Liver (tissue), 9 donors: ENCODE results near the gene NRG2. TPM values are rescaled to one million over a fixed set of nuclear protein-coding genes. Genes with fewer than 3 reads are reported as not detected.

Experiments
- DNase-seq: peaks from one replicate; pipeline ENCODE4 v3.0.0-alpha.2; 2017; ENCODE audit warnings: low spot score
- H3K27ac ChIP-seq, 2 donors: one replicate each; pipeline ENCODE4 v1.7.0; 2013; ENCODE audit warnings: inconsistent platforms in 2 of 2, low read length in 2 of 2, control low read depth in 1 of 2, low read depth in 1 of 2, mild to moderate bottlenecking in 1 of 2
- H3K27me3 ChIP-seq, 4 donors: one replicate each; pipeline versions ENCODE4 v1.6.1 to v1.7.0; 2013; ENCODE audit warnings: low read length in 3 of 4, inconsistent platforms in 1 of 4, mild to moderate bottlenecking in 1 of 4, moderate library complexity in 1 of 4; ENCODE audit not compliant: control insufficient read depth in 4 of 4, insufficient read depth in 4 of 4
- H3K36me3 ChIP-seq, 4 donors: one replicate each; pipeline versions ENCODE4 v1.6.1 to v1.7.0; 2013; ENCODE audit warnings: low read length in 3 of 4, mild to moderate bottlenecking in 3 of 4, low read depth in 1 of 4, moderate library complexity in 1 of 4; ENCODE audit not compliant: control insufficient read depth in 4 of 4, insufficient read depth in 3 of 4
- H3K4me1 ChIP-seq, 4 donors: one replicate each; pipeline versions ENCODE4 v1.6.1 to v1.7.0; 2013; ENCODE audit warnings: low read length in 3 of 4, mild to moderate bottlenecking in 3 of 4, moderate library complexity in 1 of 4; ENCODE audit not compliant: control insufficient read depth in 4 of 4, insufficient read depth in 4 of 4
- H3K4me3 ChIP-seq, 3 donors: one replicate each; pipeline versions ENCODE4 v1.6.1 to v1.7.0; 2013; ENCODE audit warnings: low read length in 3 of 3, control low read depth in 1 of 3, low read depth in 1 of 3, mild to moderate bottlenecking in 1 of 3
- H3K9ac ChIP-seq, 2 donors: one replicate each; pipeline ENCODE4 v1.7.0; 2013; ENCODE audit warnings: low read length in 2 of 2, mild to moderate bottlenecking in 2 of 2, moderate library complexity in 2 of 2, control low read depth in 1 of 2, low read depth in 1 of 2
- H3K9me3 ChIP-seq, 4 donors: one replicate each; pipeline versions ENCODE4 v1.6.1 to v1.7.0; 2013; ENCODE audit warnings: low read length in 3 of 4; ENCODE audit not compliant: control insufficient read depth in 4 of 4
- EGR1 ChIP-seq, 2 donors: IDR thresholded peaks; 2 replicates each; pipeline ENCODE4 v1.6.1; 2016 to 2018; ENCODE audit warnings: antibody characterized with exemption in 2 of 2, low read depth in 2 of 2
- FOXA1 ChIP-seq: IDR thresholded peaks from 2 replicates; pipeline ENCODE4 v1.6.1; 2016; ENCODE audit warnings: antibody characterized with exemption
- FOXA2 ChIP-seq: IDR thresholded peaks from 2 replicates; pipeline ENCODE4 v1.6.1; 2016; ENCODE audit warnings: antibody characterized with exemption
- GABPA ChIP-seq, 2 donors: IDR thresholded peaks in 1 of 2; conservative IDR thresholded peaks in 1 of 2; 2 replicates each; pipeline ENCODE4 v1.6.1; 2016; ENCODE audit warnings: antibody characterized with exemption in 2 of 2, mild to moderate bottlenecking in 1 of 2, moderate library complexity in 1 of 2
- HNF4A ChIP-seq, 2 donors: conservative IDR thresholded peaks; 2 replicates each; pipeline ENCODE4 v1.6.1; 2016; ENCODE audit warnings: antibody characterized with exemption in 2 of 2, mild to moderate bottlenecking in 2 of 2
- HNF4G ChIP-seq: IDR thresholded peaks from 2 replicates; pipeline ENCODE4 v1.6.1; 2016; ENCODE audit warnings: antibody characterized with exemption
- NR2F2 ChIP-seq: IDR thresholded peaks from 2 replicates; pipeline ENCODE4 v1.6.1; 2016; ENCODE audit warnings: antibody characterized with exemption
- RAD21 ChIP-seq, 2 donors: IDR thresholded peaks; 2 replicates each; pipeline ENCODE4 v1.6.1; 2016; ENCODE audit warnings: antibody characterized with exemption in 2 of 2, mild to moderate bottlenecking in 2 of 2
- RXRA ChIP-seq, 2 donors: IDR thresholded peaks; 2 replicates each; pipeline ENCODE4 v1.6.1; 2017 to 2018; ENCODE audit warnings: antibody characterized with exemption in 2 of 2, mild to moderate bottlenecking in 1 of 2
- SP1 ChIP-seq: IDR thresholded peaks from 2 replicates; pipeline ENCODE4 v1.6.1; 2018; ENCODE audit warnings: antibody characterized with exemption, mild to moderate bottlenecking
- TAF1 ChIP-seq: conservative IDR thresholded peaks from 2 replicates; pipeline ENCODE4 v1.6.1; 2016; ENCODE audit warnings: antibody characterized with exemption, mild to moderate bottlenecking
- YY1 ChIP-seq: IDR thresholded peaks from 2 replicates; pipeline ENCODE4 v1.6.1; 2016; ENCODE audit warnings: antibody characterized with exemption, mild to moderate bottlenecking
- WGBS: extraction: QIAGEN DNeasy Blood & Tissue Kit; methylation state at CpG from one replicate; pipeline ENCODE4 v1.1.7; 2013; 5-methylcytosine and 5-hydroxymethylcytosine counted together
- polyA plus RNA-seq, 2 donors: library from polyadenylated mRNA; stranded (reverse) in 1 of 2; unstranded in 1 of 2; fragments of 200-250 nt in 1 of 2; fragments of >200 nt in 1 of 2; fragmentation: Nextera tagmentation in 1 of 2; extraction: Ambion mirVana in 1 of 2; gene quantifications; one replicate each; pipeline versions ENCODE4 v1.2.1 to v1.2.3, GENCODE V29; 2013 to 2015
- total RNA-seq, 2 donors: library from RNA; depleted of rRNA; stranded (reverse); fragments of >200 nt; gene quantifications; one replicate each; pipeline ENCODE4 v1.2.3, GENCODE V29; 2014
- TF ChIP-seq, protein P1 (sequence below): IDR thresholded peaks from 2 replicates; pipeline ENCODE4 v1.6.1; 2016; ENCODE audit warnings: antibody characterized with exemption
- TF ChIP-seq, protein P2 (sequence below): IDR thresholded peaks from 2 replicates; pipeline ENCODE4 v1.6.1; 2016; ENCODE audit warnings: antibody characterized with exemption
- TF ChIP-seq, protein P3 (sequence below): fragments of 150-350 bp; IDR thresholded peaks from 2 replicates; pipeline ENCODE4 v1.5.1; 2017; ENCODE audit warnings: improper control_type of control experiment, low read depth, low read length; ENCODE audit not compliant: missing input control
- donor health status: healthy.
- donor health status: healthy.
- donor health status: healthy.
- donor health status: healthy.
- donor health status: healthy.

NRG2 gene
- total and polyA plus RNA-seq, 4 donors, result 0.07 to 0.08 TPM; not detected in 2

DNA sequence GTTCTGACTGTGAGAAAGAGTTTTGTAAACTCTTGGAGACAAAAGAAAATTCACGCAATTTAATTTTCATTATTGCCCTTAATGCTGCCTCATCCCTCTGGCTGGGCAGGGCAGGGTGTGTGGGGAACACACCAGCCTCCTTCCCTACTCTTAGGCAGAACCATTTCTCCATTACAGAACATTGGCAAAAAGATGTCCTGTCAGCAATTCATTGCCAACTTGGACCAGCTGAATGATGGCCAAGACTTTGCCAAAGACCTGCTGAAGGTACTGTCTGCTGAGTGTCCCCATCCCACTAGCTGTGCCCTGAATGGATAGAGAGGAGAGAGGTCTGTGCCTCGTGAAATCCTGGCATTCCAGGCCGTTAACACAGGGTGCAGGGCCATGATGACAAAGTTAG lies 209.6 kb downstream of the NRG2 start:
- Histone ChIP-seq H3K4me3 (no peak overlapping the region), H3K9me3 (no peaks in the 10 kb centered on the region), H3K27ac (no peak overlapping the region), H3K9ac (no peak overlapping the region), H3K36me3 (no peaks in the 10 kb centered on the region), H3K27me3 (no peaks in the 10 kb centered on the region), H3K4me1 (no peaks in the 10 kb centered on the region)
- no peak for DNase-seq
- WGBS, result 59% methylated on average over 3 of the region's 3 CpGs
- TF ChIP-seq SP1, result no peak
- no peak for TF ChIP-seq RXRA (IDR thresholded peaks at IDR 0.05)
- TF ChIP-seq NR2F2, result no peak
- TF ChIP-seq, protein P1, sequence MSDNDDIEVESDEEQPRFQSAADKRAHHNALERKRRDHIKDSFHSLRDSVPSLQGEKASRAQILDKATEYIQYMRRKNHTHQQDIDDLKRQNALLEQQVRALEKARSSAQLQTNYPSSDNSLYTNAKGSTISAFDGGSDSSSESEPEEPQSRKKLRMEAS, result no peak
- no peak for TF ChIP-seq YY1
- no peak for TF ChIP-seq HNF4G
- TF ChIP-seq, protein P2, sequence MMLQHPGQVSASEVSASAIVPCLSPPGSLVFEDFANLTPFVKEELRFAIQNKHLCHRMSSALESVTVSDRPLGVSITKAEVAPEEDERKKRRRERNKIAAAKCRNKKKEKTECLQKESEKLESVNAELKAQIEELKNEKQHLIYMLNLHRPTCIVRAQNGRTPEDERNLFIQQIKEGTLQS, result no peak
- no peak for TF ChIP-seq FOXA2
- TF ChIP-seq GABPA (IDR thresholded peaks at IDR 0.05 in 1 of 2, conservative IDR thresholded peaks at IDR 0.05 in 1 of 2), result no peak
- no peak for TF ChIP-seq HNF4A (conservative IDR thresholded peaks at IDR 0.05)
- TF ChIP-seq RAD21 (IDR thresholded peaks at IDR 0.05), result no peak
- TF ChIP-seq, protein P3, sequence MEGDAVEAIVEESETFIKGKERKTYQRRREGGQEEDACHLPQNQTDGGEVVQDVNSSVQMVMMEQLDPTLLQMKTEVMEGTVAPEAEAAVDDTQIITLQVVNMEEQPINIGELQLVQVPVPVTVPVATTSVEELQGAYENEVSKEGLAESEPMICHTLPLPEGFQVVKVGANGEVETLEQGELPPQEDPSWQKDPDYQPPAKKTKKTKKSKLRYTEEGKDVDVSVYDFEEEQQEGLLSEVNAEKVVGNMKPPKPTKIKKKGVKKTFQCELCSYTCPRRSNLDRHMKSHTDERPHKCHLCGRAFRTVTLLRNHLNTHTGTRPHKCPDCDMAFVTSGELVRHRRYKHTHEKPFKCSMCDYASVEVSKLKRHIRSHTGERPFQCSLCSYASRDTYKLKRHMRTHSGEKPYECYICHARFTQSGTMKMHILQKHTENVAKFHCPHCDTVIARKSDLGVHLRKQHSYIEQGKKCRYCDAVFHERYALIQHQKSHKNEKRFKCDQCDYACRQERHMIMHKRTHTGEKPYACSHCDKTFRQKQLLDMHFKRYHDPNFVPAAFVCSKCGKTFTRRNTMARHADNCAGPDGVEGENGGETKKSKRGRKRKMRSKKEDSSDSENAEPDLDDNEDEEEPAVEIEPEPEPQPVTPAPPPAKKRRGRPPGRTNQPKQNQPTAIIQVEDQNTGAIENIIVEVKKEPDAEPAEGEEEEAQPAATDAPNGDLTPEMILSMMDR, result no peak
- TF ChIP-seq FOXA1, result no peak
- TF ChIP-seq TAF1, result no peak
- no peak for TF ChIP-seq EGR1 (IDR thresholded peaks at IDR 0.05; ENCODE audit: low read depth in 2 of 2)

DNA sequence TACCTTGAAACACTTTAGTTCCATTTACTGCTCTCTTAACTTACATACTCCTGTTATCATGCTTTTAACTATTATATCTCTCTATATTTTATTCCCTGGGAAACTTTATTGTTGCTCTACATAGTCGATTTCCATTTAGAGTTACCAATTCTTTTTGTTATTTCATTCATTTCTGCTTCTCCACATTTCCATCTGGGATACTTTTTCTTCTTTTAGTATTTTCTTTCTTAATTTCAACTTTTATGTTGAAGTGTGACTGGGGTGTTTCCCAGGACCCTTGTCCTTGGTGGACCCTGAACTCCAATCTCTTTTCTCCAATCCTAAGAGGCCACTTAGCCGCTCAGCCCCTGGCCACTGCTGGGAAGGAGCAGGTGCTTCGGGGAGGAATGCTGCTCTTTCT lies 211.5 kb downstream of the NRG2 start:
- H3K9me3 ChIP-seq, result no peaks in the 10 kb centered on the region
- H3K9ac ChIP-seq, result no peak overlapping the region
- 67% methylated on average over 3 of the region's 3 CpGs for WGBS
- H3K4me3 ChIP-seq, result no peak overlapping the region
- TF ChIP-seq, protein P2, result no peak
- TF ChIP-seq GABPA (IDR thresholded peaks at IDR 0.05 in 1 of 2, conservative IDR thresholded peaks at IDR 0.05 in 1 of 2), result no peak
- no peak for TF ChIP-seq HNF4A (conservative IDR thresholded peaks at IDR 0.05)
- TF ChIP-seq SP1, result no peak
- TF ChIP-seq HNF4G, result no peak
- no peaks in the 10 kb centered on the region for H3K27me3 ChIP-seq
- no peak for DNase-seq
- H3K27ac ChIP-seq, result no peak overlapping the region
- no peaks in the 10 kb centered on the region for H3K4me1 ChIP-seq
- no peaks in the 10 kb centered on the region for H3K36me3 ChIP-seq

DNA sequence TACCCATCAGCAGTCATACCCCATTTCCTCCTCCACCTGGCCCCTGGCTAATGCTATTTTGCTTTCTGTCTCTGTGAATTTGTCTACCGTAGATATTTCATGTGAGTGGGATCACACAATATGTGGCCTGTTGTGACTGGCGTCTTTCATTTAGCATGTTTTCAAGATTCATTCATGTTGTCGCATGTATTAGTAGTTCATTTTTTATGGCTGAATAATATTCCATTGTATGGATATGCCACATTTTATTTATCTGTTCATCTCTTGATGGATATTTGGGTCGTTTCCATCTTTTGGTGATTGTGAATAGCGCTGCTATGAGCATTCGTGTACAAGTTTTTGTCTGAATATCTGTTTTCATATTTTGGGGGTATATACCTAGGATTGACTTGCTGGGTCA lies 213.6 kb downstream of the NRG2 start:
- no peak overlapping the region for H3K27ac ChIP-seq
- DNase-seq, result no peak
- no peak overlapping the region for H3K9ac ChIP-seq
- H3K36me3 ChIP-seq, result no peaks in the 10 kb centered on the region
- TF ChIP-seq, protein P3, result no peak
- TF ChIP-seq EGR1 (IDR thresholded peaks at IDR 0.05; ENCODE audit: low read depth in 2 of 2), result no peak
- no peak for TF ChIP-seq TAF1
- TF ChIP-seq RAD21 (IDR thresholded peaks at IDR 0.05), result no peak
- WGBS, result 83% methylated on average over 6 of the region's 6 CpGs
- no peaks in the 10 kb centered on the region for H3K4me1 ChIP-seq
- H3K9me3 ChIP-seq, result no peaks in the 10 kb centered on the region
- H3K4me3 ChIP-seq, result no peak overlapping the region
- no peaks in the 10 kb centered on the region for H3K27me3 ChIP-seq
